Activated naive CD8-positive, alpha-beta T cell treated with anti-CD3 and anti-CD28 coated beads, Interleukin-2, amount 50 U/mL, for 16 hours (primary cell): Measurements from ENCODE around the gene JAKMIP1.

Source experiments
- DNase-seq: peaks from one replicate; pipeline ENCODE4 v3.0.0-alpha.2; 2020; ENCODE audit warnings: low read depth, low spot score

The JAKMIP1 gene

GRCh38 chr4:6095023-6095752 lies 105.2 kb downstream of the JAKMIP1 start:
- no peak for DNase-seq

- no peak for DNase-seq
These were observed 106.7 kb downstream of the JAKMIP1 start for GRCh38 chr4:6093671-6094070.

- no peak for DNase-seq
These were observed 107.4 kb downstream of the JAKMIP1 start for GRCh38 chr4:6092971-6093370.

- DNase-seq: no peak
These were observed 108.2 kb downstream of the JAKMIP1 start for GRCh38 chr4:6092131-6092530.

- DNase-seq: no peak
These were observed 109.4 kb downstream of the JAKMIP1 start for GRCh38 chr4:6090931-6091330.

- DNase-seq: no peak
These were observed 111.4 kb downstream of the JAKMIP1 start for GRCh38 chr4:6088950-6089349.

- DNase-seq: no peak
These were observed 112.5 kb downstream of the JAKMIP1 start for GRCh38 chr4:6087669-6088341.

- no peak for DNase-seq
These were observed 113.5 kb downstream of the JAKMIP1 start for GRCh38 chr4:6086846-6087245.

GRCh38 chr4:6085691-6086628 lies 114.4 kb downstream of the JAKMIP1 start:
- no peak for DNase-seq

- no peak for DNase-seq
These were observed 115.2 kb downstream of the JAKMIP1 start for GRCh38 chr4:6085028-6085690.

- DNase-seq: no peak
These were observed 120.4 kb downstream of the JAKMIP1 start for GRCh38 chr4:6079965-6080364.

GRCh38 chr4:6078560-6078959 lies 121.8 kb downstream of the JAKMIP1 start:
- DNase-seq: no peak

- no peak for DNase-seq
These were observed 124.0 kb downstream of the JAKMIP1 start for GRCh38 chr4:6076391-6076790.

- DNase-seq: no peak
These were observed 125.6 kb downstream of the JAKMIP1 start for GRCh38 chr4:6074758-6075157.

- DNase-seq: no peak
These were observed 128.2 kb downstream of the JAKMIP1 start for GRCh38 chr4:6071959-6072720.

- no peak for DNase-seq
These were observed 129.0 kb downstream of the JAKMIP1 start for GRCh38 chr4:6071191-6071958.

GRCh38 chr4:6069845-6070709 lies 130.3 kb downstream of the JAKMIP1 start:
- DNase-seq: no peak

GRCh38 chr4:6068986-6069385 lies 131.4 kb downstream of the JAKMIP1 start:
- no peak for DNase-seq

GRCh38 chr4:6065934-6066590 lies 134.3 kb downstream of the JAKMIP1 start:
- DNase-seq: no peak
